HG03460 (cell line): ENCODE results near the gene PRELID1.
"Not testable (repeated sequence)": the region's sequence is repeated elsewhere in the genome, so short reads cannot be mapped to it uniquely, and the experiment has no call there.

Experiments
- ATAC-seq: cut with Tn5 transposase; IDR thresholded peaks from one replicate; pipeline ENCODE4 v1.9.1; 2021; ENCODE audit not compliant: unreplicated experiment

The PRELID1 gene

GRCh38 chr5:177334781-177335700 lies 31.4 kb downstream of the PRELID1 start:
- no peak for ATAC-seq

GRCh38 chr5:177335701-177336065 lies 32.1 kb downstream of the PRELID1 start:
- no peak for ATAC-seq

GRCh38 chr5:177336112-177336511 lies 32.5 kb downstream of the PRELID1 start:
- no peak for ATAC-seq

- ATAC-seq: no peak
These were observed 33.2 kb downstream of the PRELID1 start for GRCh38 chr5:177336603-177337494.

GRCh38 chr5:177338251-177339106 lies 34.9 kb downstream of the PRELID1 start:
- no peak for ATAC-seq

GRCh38 chr5:177339107-177339638 lies 35.6 kb downstream of the PRELID1 start:
- ATAC-seq: no peak

- ATAC-seq: not testable (repeated sequence)
These were observed 39.4 kb downstream of the PRELID1 start for GRCh38 chr5:177343000-177343399.

GRCh38 chr5:177343777-177344176 lies 40.2 kb downstream of the PRELID1 start:
- ATAC-seq: no peak

- ATAC-seq: no peak
These were observed 41.3 kb downstream of the PRELID1 start for GRCh38 chr5:177344891-177345290.

- no peak for ATAC-seq
These were observed 43.2 kb downstream of the PRELID1 start for GRCh38 chr5:177346820-177347219.

GRCh38 chr5:177347699-177348098 lies 44.1 kb downstream of the PRELID1 start:
- ATAC-seq: no peak

- no peak for ATAC-seq
These were observed 45.7 kb downstream of the PRELID1 start for GRCh38 chr5:177349362-177349647.

GRCh38 chr5:177349762-177350161 lies 46.2 kb downstream of the PRELID1 start:
- no peak for ATAC-seq

GRCh38 chr5:177350776-177351391 lies 47.3 kb downstream of the PRELID1 start:
- ATAC-seq: no peak

GRCh38 chr5:177351392-177352329 lies 48.1 kb downstream of the PRELID1 start, which contains the start of gene LMAN2:
Gene LMAN2, minus strand, starts transcription at chr5:177351668. Its CDS starts 21 bp downstream, at chr5:177351647.
- ATAC-seq: peak; percentile 94

GRCh38 chr5:177353093-177353492 lies 49.5 kb downstream of the PRELID1 start:
- ATAC-seq: no peak

- ATAC-seq: no peak
These were observed 50.7 kb downstream of the PRELID1 start for GRCh38 chr5:177354256-177354655.

GRCh38 chr5:177354711-177355110 lies 51.1 kb downstream of the PRELID1 start:
- ATAC-seq: no peak
